ENCODE measurements around the gene RTP4. TPM values are rescaled to one million over a fixed set of nuclear protein-coding genes. Genes with fewer than 3 reads are reported as not detected.

RTP4 gene
- polyA plus RNA-seq, 3 donors = 1.7 to 6.6 (median 3.3) TPM

- no peak overlapping the region for H3K4me3 Mint-ChIP-seq
- no peak for TF ChIP-seq CTCF (IDR thresholded peaks at IDR 0.05)
- no peaks in the 10 kb centered on the region for H3K36me3 Mint-ChIP-seq
- Histone ChIP-seq H4K20me1 (ENCODE audit: insufficient read depth, low read length) (no peaks in the 10 kb centered on the region), H3K4me1 (ENCODE audit: control insufficient read depth in 1 of 2, insufficient read depth in 2 of 2, low read length in 2 of 2) (no peaks in the 10 kb centered on the region), H2AFZ (ENCODE audit: insufficient read depth, low read depth, low read length, poor library complexity, severe bottlenecking) (no peak overlapping the region), H3K27ac (ENCODE audit: low read depth in 1 of 2, low read length in 2 of 2) (no peak overlapping the region), H3K79me2 (ENCODE audit: insufficient read depth, low read length) (no peaks in the 10 kb centered on the region), H3K36me3 (replicated peaks in 1 of 2; ENCODE audit: control insufficient read depth in 1 of 2, insufficient read depth in 2 of 2, low read length in 2 of 2) (no peaks in the 10 kb centered on the region), H3K9ac (ENCODE audit: insufficient read depth, low read length, poor library complexity, severe bottlenecking) (no peak overlapping the region), H3K4me3 (replicated peaks in 1 of 3; ENCODE audit: low read depth in 2 of 3, low read length in 3 of 3) (no peak overlapping the region), H3K9me3 (replicated peaks in 1 of 2; ENCODE audit: control insufficient read depth in 1 of 2, insufficient read depth in 1 of 2, low read length in 2 of 2) (no peaks in the 10 kb centered on the region), H3K4me2 (replicated peaks; ENCODE audit: extremely low read depth, low read length, poor library complexity, severe bottlenecking) (no peak overlapping the region), H3K27me3 (ENCODE audit: control insufficient read depth in 2 of 2, insufficient read depth in 2 of 2, low read length in 2 of 2) (no peaks in the 10 kb centered on the region)
- intact Hi-C loops (cut with micrococcal nuclease) = no loop called here
- 71% methylated on average over 3 of the region's 5 CpGs for WGBS (ENCODE audit: insufficient coverage)
- H3K27ac Mint-ChIP-seq = no peak overlapping the region
- peaks cover 1 to 4% (median 2%) of the 10 kb centered on the region in 3 donors for H3K27me3 Mint-ChIP-seq (ENCODE audit: low read depth in 3 of 3)
- no peaks in the 10 kb centered on the region for H3K9me3 Mint-ChIP-seq
- no peak for DNase-seq
- no peaks in the 10 kb centered on the region for H3K4me1 Mint-ChIP-seq
Observed at GRCh38 chr3:187325632-187326031, 42.6 kb upstream of the RTP4 start.

- Mint-ChIP-seq H3K27ac (no peak overlapping the region), H3K4me1 (no peaks in the 10 kb centered on the region), H3K4me3 (no peak overlapping the region), H3K36me3 (no peaks in the 10 kb centered on the region), H3K27me3 (ENCODE audit: low read depth in 3 of 3) (peaks cover 1 to 4% (median 4%) of the 10 kb centered on the region in 3 donors), H3K9me3 (peaks cover 0 to 2% (median 0%) of the 10 kb centered on the region in 7 donors)
- no peak overlapping the region for H3K4me2 ChIP-seq (replicated peaks; ENCODE audit: extremely low read depth, low read length, poor library complexity, severe bottlenecking)
- no peak overlapping the region for H3K4me3 ChIP-seq (replicated peaks in 1 of 3; ENCODE audit: low read depth in 2 of 3, low read length in 3 of 3)
- H3K27ac ChIP-seq (ENCODE audit: low read depth in 1 of 2, low read length in 2 of 2) = no peak overlapping the region
- H3K27me3 ChIP-seq (ENCODE audit: control insufficient read depth in 2 of 2, insufficient read depth in 2 of 2, low read length in 2 of 2) = no peaks in the 10 kb centered on the region
- H3K9ac ChIP-seq (ENCODE audit: insufficient read depth, low read length, poor library complexity, severe bottlenecking) = no peak overlapping the region
- H2AFZ ChIP-seq (ENCODE audit: insufficient read depth, low read depth, low read length, poor library complexity, severe bottlenecking) = no peak overlapping the region
- no peaks in the 10 kb centered on the region for H4K20me1 ChIP-seq (ENCODE audit: insufficient read depth, low read length)
- no peak for TF ChIP-seq CTCF (IDR thresholded peaks at IDR 0.05)
- H3K36me3 ChIP-seq (replicated peaks in 1 of 2; ENCODE audit: control insufficient read depth in 1 of 2, insufficient read depth in 2 of 2, low read length in 2 of 2) = no peaks in the 10 kb centered on the region
- intact Hi-C loops (cut with micrococcal nuclease) = no loop called here
- H3K79me2 ChIP-seq (ENCODE audit: insufficient read depth, low read length) = no peaks in the 10 kb centered on the region
- H3K4me1 ChIP-seq (ENCODE audit: control insufficient read depth in 1 of 2, insufficient read depth in 2 of 2, low read length in 2 of 2) = no peaks in the 10 kb centered on the region
- DNase-seq = no peak
- no CpG with 5 or more reads among the region's 2 CpGs for WGBS (ENCODE audit: insufficient coverage)
- no peaks in the 10 kb centered on the region for H3K9me3 ChIP-seq (replicated peaks in 1 of 2; ENCODE audit: control insufficient read depth in 1 of 2, insufficient read depth in 1 of 2, low read length in 2 of 2)
Observed at GRCh38 chr3:187327845-187328244, 40.3 kb upstream of the RTP4 start.

Data from CD14-positive monocyte (primary cell).